Thymus (tissue), 11 donors: Measurements from ENCODE around the gene WNT7A. TPM values are rescaled to one million over a fixed set of nuclear protein-coding genes. Genes with fewer than 3 reads are reported as not detected.

Experiments used
- DNase-seq, 9 donors: peaks; one replicate each; pipeline ENCODE4 v3.0.0-alpha.2; 2013; ENCODE audit warnings: low spot score in 9 of 9, low read depth in 6 of 9, missing footprints in 1 of 9
- H3K27ac ChIP-seq, 2 donors: one replicate each; pipeline ENCODE4 v1.5.1; 2013; ENCODE audit warnings: control low read depth in 1 of 2, low read depth in 1 of 2, low read length in 1 of 2, mild to moderate bottlenecking in 1 of 2, moderate library complexity in 1 of 2
- H3K27me3 ChIP-seq, 2 donors: one replicate each; pipeline ENCODE4 v1.5.1; 2013; ENCODE audit warnings: low read length in 1 of 2; ENCODE audit not compliant: control insufficient read depth in 2 of 2, insufficient read depth in 1 of 2
- H3K36me3 ChIP-seq, 2 donors: one replicate each; pipeline ENCODE4 v1.5.1; 2013; ENCODE audit warnings: low read length in 1 of 2, mild to moderate bottlenecking in 1 of 2, moderate library complexity in 1 of 2; ENCODE audit not compliant: control insufficient read depth in 2 of 2, insufficient read depth in 2 of 2
- H3K4me1 ChIP-seq, 2 donors: one replicate each; pipeline ENCODE4 v1.5.1; 2013; ENCODE audit warnings: low read length in 2 of 2; ENCODE audit not compliant: control insufficient read depth in 2 of 2, insufficient read depth in 2 of 2
- H3K4me3 ChIP-seq, 2 donors: one replicate each; pipeline ENCODE4 v1.5.1; 2013; ENCODE audit warnings: low read length in 2 of 2, control low read depth in 1 of 2, mild to moderate bottlenecking in 1 of 2
- H3K9me3 ChIP-seq, 2 donors: one replicate each; pipeline ENCODE4 v1.5.1; 2013; ENCODE audit warnings: low read length in 1 of 2, mild to moderate bottlenecking in 1 of 2; ENCODE audit not compliant: control insufficient read depth in 2 of 2, insufficient read depth in 1 of 2
- WGBS: extraction: QIAGEN DNeasy Blood & Tissue Kit; methylation state at CpG from one replicate; pipeline ENCODE4 v1.1.7; 2013; 5-methylcytosine and 5-hydroxymethylcytosine counted together
- polyA plus RNA-seq: library from polyadenylated mRNA; stranded (reverse); fragments of 200-250 nt; gene quantifications from one replicate; pipeline ENCODE4 v1.2.3, GENCODE V29; 2013
- total RNA-seq: library from RNA; stranded (reverse); fragments of 120-200 nt; gene quantifications from one replicate; pipeline ENCODE4 v1.2.4, GENCODE V29; 2013
- donor health status: healthy.

The WNT7A gene
- total and polyA plus RNA-seq, 2 donors = under 0.01 to 0.14 TPM

DNA sequence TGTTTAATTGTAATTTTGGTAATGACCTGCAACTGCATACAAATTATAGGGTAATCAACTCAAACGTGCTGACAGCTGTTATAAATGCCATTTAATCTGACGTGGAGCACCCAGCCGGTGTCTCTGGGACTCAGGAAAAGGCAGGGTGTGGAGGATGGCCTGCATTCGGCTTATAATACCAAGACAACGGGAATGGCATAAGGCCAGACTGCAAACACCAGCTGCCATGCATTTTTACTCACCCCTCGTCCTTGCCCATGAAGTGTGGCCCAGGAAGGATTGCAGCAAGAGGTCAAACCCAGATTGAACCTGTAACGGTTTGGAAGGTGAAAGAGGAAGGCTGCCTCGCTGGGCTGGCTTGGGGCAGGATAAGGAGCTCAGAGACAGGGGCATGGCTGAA is 96.4 kb downstream of the WNT7A start:
- WGBS = 91% methylated on average over 8 of the region's 8 CpGs
- DNase-seq = no peak

DNA sequence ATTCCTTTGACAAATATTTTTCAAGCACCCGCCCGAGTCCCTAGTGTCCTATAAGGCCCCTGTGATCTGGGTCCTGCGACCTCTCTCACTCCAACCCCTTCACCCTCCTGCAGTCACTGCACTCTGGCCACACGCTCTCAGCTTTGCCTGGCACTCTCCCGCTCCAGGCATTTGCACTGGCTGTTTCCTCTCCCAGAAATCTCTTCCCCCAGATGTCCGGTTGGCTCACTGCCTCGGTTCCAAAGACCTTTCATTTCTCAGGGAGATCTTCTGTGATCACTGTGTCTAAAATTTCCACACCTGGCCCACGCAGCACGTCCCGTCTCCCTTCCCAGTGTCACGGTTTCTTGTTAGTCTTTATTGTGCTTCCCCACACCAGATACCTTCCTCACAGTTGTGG is 97.4 kb downstream of the WNT7A start:
- Histone ChIP-seq H3K4me3 (no peak overlapping the region), H3K27ac (no peak overlapping the region), H3K27me3 (peaks cover 0 to 3% of the 10 kb centered on the region in 2 donors), H3K36me3 (no peaks in the 10 kb centered on the region), H3K4me1 (no peaks in the 10 kb centered on the region), H3K9me3 (no peaks in the 10 kb centered on the region)
- 29% methylated on average over 11 of the region's 11 CpGs for WGBS
- DNase-seq = no peak

More for the DNA sequence above, 96.4 kb downstream of the WNT7A start:
- H3K4me1 ChIP-seq = no peaks in the 10 kb centered on the region
- no peak overlapping the region for H3K4me3 ChIP-seq
- no peaks in the 10 kb centered on the region for H3K36me3 ChIP-seq
- peaks cover 0 to 3% of the 10 kb centered on the region in 2 donors for H3K27me3 ChIP-seq
- no peak overlapping the region for H3K27ac ChIP-seq
- no peaks in the 10 kb centered on the region for H3K9me3 ChIP-seq

DNA sequence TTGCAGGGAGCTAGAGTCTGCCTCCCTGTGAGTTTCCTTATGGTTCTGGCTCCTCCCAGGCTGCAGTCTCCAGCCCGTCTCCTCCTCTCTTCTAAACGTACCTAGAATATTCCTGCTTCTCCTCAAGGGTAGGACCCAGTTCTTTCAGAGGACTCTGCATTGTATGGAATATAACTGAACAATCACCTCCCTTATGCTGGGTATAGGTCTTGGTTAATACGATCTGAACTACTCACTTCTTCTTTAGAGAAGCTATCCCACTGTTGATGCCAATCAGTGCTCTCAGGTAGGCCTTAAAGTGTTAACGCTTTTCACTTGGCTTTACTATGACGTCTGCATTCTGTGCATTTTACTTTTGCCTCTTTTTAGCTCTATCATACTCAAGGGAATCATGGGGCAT is 98.5 kb downstream of the WNT7A start:
- no peaks in the 10 kb centered on the region for H3K4me1 ChIP-seq
- H3K27ac ChIP-seq = no peak overlapping the region
- no peaks in the 10 kb centered on the region for H3K9me3 ChIP-seq
- DNase-seq = no peak
- no peaks in the 10 kb centered on the region for H3K36me3 ChIP-seq
- H3K27me3 ChIP-seq = peaks cover 0 to 3% of the 10 kb centered on the region in 2 donors
- no peak overlapping the region for H3K4me3 ChIP-seq
- WGBS = 94% methylated on average over 5 of the region's 5 CpGs

DNA sequence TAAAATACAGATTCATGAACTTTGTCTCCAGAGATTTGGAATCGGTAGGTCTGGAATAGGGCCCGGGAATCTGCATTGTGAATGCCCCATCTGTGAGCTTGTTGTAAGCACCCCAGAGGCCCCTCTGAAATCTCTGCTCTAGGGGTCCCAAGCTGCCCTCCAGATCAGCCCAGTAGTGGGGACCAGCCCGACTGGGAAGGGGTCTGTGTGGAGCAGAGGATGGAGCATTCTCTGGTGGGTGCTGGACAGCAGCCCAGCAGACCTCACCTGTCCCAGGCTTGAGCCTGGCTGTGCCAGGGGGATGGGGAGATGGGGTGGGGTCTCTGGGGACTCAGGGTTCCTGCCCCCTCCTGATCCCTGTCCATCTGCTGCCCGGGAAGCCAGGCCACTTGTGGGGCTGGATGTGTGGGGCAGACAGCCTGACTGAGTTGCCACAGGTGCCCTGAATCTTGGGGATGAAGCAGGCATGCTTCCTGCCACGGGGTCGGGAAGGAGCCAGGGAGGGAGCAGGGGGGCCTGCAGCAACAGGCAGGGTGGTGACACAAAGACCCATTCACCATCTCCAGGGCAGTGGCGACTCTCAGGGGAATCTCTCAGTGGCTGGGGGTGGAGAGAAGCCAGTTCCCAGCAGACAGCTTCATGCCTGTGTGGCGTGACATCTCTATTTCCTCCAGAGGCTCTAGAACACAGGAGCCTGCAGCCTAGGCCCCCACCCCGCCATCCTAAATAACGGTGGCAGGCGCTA is 99.3 kb downstream of the WNT7A start:
- no peak overlapping the region for H3K27ac ChIP-seq
- 84% methylated on average over 11 of the region's 11 CpGs for WGBS
- H3K27me3 ChIP-seq = peaks cover 0 to 3% of the 10 kb centered on the region in 2 donors
- no peaks in the 10 kb centered on the region for H3K4me1 ChIP-seq
- no peaks in the 10 kb centered on the region for H3K36me3 ChIP-seq
- no peak for DNase-seq
- H3K4me3 ChIP-seq = no peak overlapping the region
- H3K9me3 ChIP-seq = no peaks in the 10 kb centered on the region

DNA sequence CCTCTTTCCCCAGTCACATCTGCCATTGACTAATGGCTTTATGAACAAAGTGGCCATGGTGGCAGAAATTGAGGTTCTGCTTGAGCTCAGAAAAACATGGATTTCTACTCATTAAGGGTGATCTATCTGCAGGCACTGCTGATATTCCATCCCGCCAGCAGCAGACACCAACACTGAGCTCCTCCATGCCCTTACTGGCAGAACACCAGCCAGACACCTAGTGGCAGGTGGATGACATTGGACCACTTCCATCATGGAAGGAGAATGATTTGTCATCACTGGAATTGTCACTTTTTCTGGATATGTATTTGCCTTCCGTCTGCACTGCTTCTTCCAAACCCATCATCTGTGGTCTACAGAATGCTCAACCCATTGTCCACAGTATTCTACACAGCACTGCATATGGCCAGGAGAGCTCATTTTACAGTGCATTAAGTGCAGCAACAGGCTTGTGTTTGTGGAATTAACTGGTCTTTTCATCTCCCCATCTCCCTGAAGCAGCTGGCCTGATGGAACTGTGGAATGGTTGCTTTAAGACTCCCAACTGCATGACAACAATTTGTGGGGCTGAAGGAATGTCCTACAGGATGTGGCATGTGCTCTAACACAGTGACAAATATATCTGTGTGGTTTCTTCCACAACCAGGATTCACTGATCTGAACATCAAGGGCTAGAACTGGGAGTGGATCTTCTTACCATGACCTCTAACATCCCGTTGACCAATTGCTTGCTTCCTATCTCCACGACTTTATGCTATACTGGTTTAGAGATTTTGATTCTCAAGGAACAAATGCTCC is 103.4 kb downstream of the WNT7A start:
- Histone ChIP-seq H3K27ac (no peak overlapping the region), H3K27me3 (no peaks in the 10 kb centered on the region), H3K4me3 (no peak overlapping the region), H3K36me3 (no peaks in the 10 kb centered on the region), H3K9me3 (no peaks in the 10 kb centered on the region), H3K4me1 (no peaks in the 10 kb centered on the region)
- WGBS = 93% methylated on average over 4 of the region's 4 CpGs
- DNase-seq = no peak

DNA sequence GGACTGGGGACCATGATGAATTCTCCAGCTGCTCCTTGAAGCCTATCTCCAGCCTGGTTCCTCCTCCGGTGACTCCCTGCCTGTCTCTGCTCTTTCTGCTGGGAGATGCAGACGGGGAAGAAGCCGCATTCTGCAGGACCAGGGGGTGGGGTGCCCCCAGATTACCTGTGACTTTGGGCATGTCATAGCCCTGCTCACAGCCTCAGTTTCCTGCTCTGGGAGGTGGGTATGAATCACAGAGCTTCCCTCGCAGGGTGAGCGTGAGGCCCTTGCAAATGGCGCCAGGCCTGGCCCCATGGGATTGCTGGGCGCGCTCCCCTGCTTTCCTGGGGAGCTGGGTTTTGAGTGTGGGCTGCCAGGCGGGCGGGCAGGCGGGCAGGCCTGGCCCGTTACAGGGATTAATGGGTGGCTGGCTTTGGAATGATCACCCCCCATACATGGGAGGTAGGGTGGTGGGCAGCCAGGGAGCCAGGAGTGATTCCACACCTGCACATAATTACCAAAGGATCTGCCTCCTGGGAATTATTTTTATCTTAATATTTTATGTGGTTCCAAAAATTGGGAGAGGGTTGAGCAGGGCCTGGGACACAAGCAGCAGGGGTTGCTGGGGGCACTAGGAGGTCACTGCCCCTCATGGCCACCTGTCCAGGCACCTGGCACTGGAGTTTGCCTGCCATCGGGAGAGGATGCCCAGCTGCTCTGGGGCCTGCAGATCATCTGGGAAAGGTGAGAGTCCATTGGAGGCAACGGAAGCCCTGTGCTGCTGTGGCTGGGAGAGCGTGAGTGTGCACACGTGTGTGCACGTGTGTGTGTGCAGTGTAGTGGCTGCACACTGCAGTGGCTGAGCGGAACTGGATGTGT is 106.8 kb downstream of the WNT7A start:
- DNase-seq = no peak
- H3K27me3 ChIP-seq = no peaks in the 10 kb centered on the region
- peaks cover 0 to 13% of the 10 kb centered on the region in 2 donors for H3K4me1 ChIP-seq
- no peak overlapping the region for H3K27ac ChIP-seq
- no peaks in the 10 kb centered on the region for H3K9me3 ChIP-seq
- H3K4me3 ChIP-seq = no peak overlapping the region
- H3K36me3 ChIP-seq = no peaks in the 10 kb centered on the region
- 97% methylated on average over 18 of the region's 18 CpGs for WGBS

DNA sequence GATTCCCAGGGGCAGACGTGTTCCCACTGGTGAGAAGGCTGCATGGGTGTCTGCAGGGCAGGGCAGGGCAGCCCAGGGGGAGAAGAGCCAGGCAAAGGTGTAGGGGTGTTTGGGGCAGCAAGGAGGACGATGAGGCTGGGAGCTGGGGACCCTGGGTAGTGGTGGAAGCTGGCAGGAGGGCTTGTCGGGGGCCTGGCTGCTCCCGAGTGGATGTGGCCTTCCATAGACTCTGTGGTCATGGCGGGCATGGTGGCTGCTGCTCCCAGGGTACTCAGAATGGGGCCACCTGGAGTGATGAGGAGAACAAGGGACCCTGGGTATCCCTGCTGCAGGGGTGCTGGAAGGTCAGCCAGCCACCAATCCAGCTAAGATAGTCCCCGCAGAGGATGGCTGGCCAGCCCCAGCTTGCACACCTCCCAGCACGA is 107.5 kb downstream of the WNT7A start:
- Histone ChIP-seq H3K9me3 (no peaks in the 10 kb centered on the region), H3K27ac (no peak overlapping the region), H3K27me3 (no peaks in the 10 kb centered on the region), H3K4me3 (no peak overlapping the region), H3K36me3 (no peaks in the 10 kb centered on the region), H3K4me1 (peaks cover 0 to 13% of the 10 kb centered on the region in 2 donors)
- WGBS = 92% methylated on average over 7 of the region's 7 CpGs
- DNase-seq = no peak

DNA sequence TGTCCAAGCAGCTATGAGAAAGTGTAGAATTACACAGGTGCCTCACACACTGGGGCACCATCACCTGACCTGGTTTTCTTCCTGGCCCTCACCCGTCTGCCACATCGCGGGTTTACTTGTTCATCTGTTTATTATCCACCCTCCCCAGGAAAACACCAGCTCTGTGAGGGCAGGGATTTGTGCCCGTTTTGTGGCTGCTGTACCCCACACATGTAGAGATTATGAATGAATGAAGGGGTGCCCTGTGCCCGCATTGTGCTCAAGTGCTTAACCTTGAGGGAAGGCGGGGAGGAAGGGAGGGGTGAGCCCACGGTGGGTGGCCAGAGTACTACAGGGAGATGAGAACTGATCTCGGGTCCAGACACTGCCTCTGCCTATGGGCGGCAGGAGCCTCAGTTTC is 108.4 kb downstream of the WNT7A start:
- WGBS = 92% methylated on average over 9 of the region's 9 CpGs
- DNase-seq = no peak
- no peaks in the 10 kb centered on the region for H3K9me3 ChIP-seq
- peaks cover 0 to 13% of the 10 kb centered on the region in 2 donors for H3K4me1 ChIP-seq
- no peak overlapping the region for H3K27ac ChIP-seq
- no peak overlapping the region for H3K4me3 ChIP-seq
- no peaks in the 10 kb centered on the region for H3K36me3 ChIP-seq
- H3K27me3 ChIP-seq = no peaks in the 10 kb centered on the region
